AG10803 (cell line): ENCODE measurements around the gene LDLRAD4.

Source experiments
- DNase-seq: peaks from one replicate; pipeline ENCODE4 v3.0.0; 2010; ENCODE audit warnings: low read depth
- H3K4me3 ChIP-seq: 2 replicates; pipeline ENCODE4 v1.5.1; 2011; ENCODE audit warnings: mild to moderate bottlenecking, low read length, control low read depth
- CTCF ChIP-seq: conservative IDR thresholded peaks from 2 replicates; pipeline ENCODE4 v1.5.1; 2011; ENCODE audit warnings: mild to moderate bottlenecking, low read length, control low read depth, inconsistent platforms

The LDLRAD4 gene

GRCh38 chr18:13376841-13377351 is 158.3 kb downstream of the LDLRAD4 start:
- H3K4me3 ChIP-seq: no peak overlapping the region
- no peak for TF ChIP-seq CTCF
- DNase-seq: no peak

GRCh38 chr18:13377496-13377895 is 158.9 kb downstream of the LDLRAD4 start:
- no peak for TF ChIP-seq CTCF
- DNase-seq: no peak
- H3K4me3 ChIP-seq: no peak overlapping the region

DNA sequence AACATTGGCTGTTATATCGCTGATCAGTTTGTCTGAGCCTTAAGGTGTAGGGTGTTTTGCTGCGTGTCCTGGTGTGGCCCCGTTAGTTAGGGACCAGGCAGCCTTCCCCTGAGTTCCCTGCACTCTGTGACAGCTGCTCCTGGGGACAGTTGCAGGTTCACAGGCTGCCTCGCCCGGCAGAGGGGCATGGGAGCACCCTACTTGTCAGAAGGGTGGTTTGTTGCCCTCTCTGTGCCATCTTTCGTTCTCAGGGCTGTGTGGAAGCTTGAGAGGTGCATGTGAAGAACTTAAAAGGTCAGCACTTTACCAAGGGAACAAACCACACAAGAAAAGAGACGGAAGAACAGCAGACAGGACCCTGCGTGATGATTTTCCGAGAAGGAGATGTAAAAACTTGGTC is 159.6 kb downstream of the LDLRAD4 start:
- no peak for DNase-seq
- no peak overlapping the region for H3K4me3 ChIP-seq

GRCh38 chr18:13379062-13379865 is 160.7 kb downstream of the LDLRAD4 start:
- TF ChIP-seq CTCF: no peak
- DNase-seq: no peak
- H3K4me3 ChIP-seq: no peak overlapping the region

More for the DNA sequence above, 159.6 kb downstream of the LDLRAD4 start:
- TF ChIP-seq CTCF: no peak

GRCh38 chr18:13379930-13380690 is 161.6 kb downstream of the LDLRAD4 start:
- no peak for DNase-seq
- no peak for TF ChIP-seq CTCF
- no peak overlapping the region for H3K4me3 ChIP-seq

GRCh38 chr18:13380691-13381070 is 162.1 kb downstream of the LDLRAD4 start:
- H3K4me3 ChIP-seq: no peak overlapping the region
- no peak for TF ChIP-seq CTCF
- DNase-seq: no peak
